Heart left ventricle (tissue), 16 donors: Measurements from ENCODE around the gene ZGLP1. TPM values are rescaled to one million over a fixed set of nuclear protein-coding genes. Genes with fewer than 3 reads are reported as not detected.

Experiments used
- ATAC-seq, 4 donors: fragments of 200-7000 bp; cut with Tn5 transposase; one replicate each; pipeline ENCODE4 v1.9.1; 2020 to 2022; ENCODE audit warnings: moderate library complexity in 4 of 4, mild to moderate bottlenecking in 3 of 4, moderate number of reproducible peaks in 1 of 4
- DNase-seq, 5 donors: peaks; one replicate each; pipeline ENCODE4 v3.0.0-alpha.2; 2020
- H3K27ac ChIP-seq, 12 donors: fragments of 200-600 bp; sonication (generic) in 4 of 12; one replicate each; pipeline versions ENCODE4 v1.5.0 to v1.8.0; 2016 to 2022; ENCODE audit warnings: mild to moderate bottlenecking in 2 of 12
- H3K27me3 ChIP-seq, 9 donors: fragments of 200-600 bp; sonication (generic) in 2 of 9; one replicate each; pipeline versions ENCODE4 v1.5.1 to v1.8.0; 2016 to 2022; ENCODE audit warnings: mild to moderate bottlenecking in 3 of 9
- H3K36me3 ChIP-seq, 9 donors: fragments of 200-600 bp; sonication (generic) in 2 of 9; one replicate each; pipeline versions ENCODE4 v1.5.0 to v1.8.0; 2018 to 2022; ENCODE audit warnings: mild to moderate bottlenecking in 2 of 9
- H3K4me1 ChIP-seq, 12 donors: fragments of 200-600 bp; sonication (generic) in 4 of 12; one replicate each; pipeline versions ENCODE4 v1.5.0 to v1.8.0; 2016 to 2022; ENCODE audit warnings: mild to moderate bottlenecking in 3 of 12
- H3K4me3 ChIP-seq, 12 donors: fragments of 200-600 bp; sonication (generic) in 4 of 12; one replicate each; pipeline versions ENCODE4 v1.5.0 to v1.8.0; 2017 to 2022; ENCODE audit warnings: mild to moderate bottlenecking in 9 of 12, moderate library complexity in 4 of 12
- H3K9me3 ChIP-seq, 12 donors: fragments of 200-600 bp; sonication (generic) in 4 of 12; one replicate each; pipeline versions ENCODE4 v1.5.0 to v1.8.0; 2016 to 2022; ENCODE audit warnings: mild to moderate bottlenecking in 1 of 12
- POLR2A ChIP-seq, 2 donors: fragments of 450-650 bp; IDR thresholded peaks; one replicate each; pipeline ENCODE4 v1.6.1; 2017; ENCODE audit warnings: antibody characterized with exemption in 2 of 2, mild to moderate bottlenecking in 2 of 2, moderate library complexity in 2 of 2
- WGBS, 4 donors: extraction: QIAGEN DNeasy Blood & Tissue Kit in 2 of 4; methylation state at CpG; one replicate each; pipeline versions ENCODE4 v1.1.5 to v1.1.7; 2013 to 2018; 5-methylcytosine and 5-hydroxymethylcytosine counted together
- intact Hi-C, 10 donors: fragments of 100-400 bp; cut with DNase I; formaldehyde crosslinking; loops; one replicate each; pipeline versions ENCODE4 v1.11.1 to v1.14.2; 2022
- polyA plus RNA-seq, 2 donors: library from polyadenylated mRNA; stranded (reverse); fragments of 200-250 nt; gene quantifications; one replicate each; pipeline ENCODE4 v1.2.3, GENCODE V29; 2013
- total RNA-seq, 9 donors: library from RNA; depleted of rRNA in 2 of 9; stranded (reverse); fragments of >200 nt in 2 of 9; fragmentation: NEBNext Ultra II Directional in 3 of 9; extraction: Animal tissue kit (Norgen Biotek cat#: 25700) in 3 of 9; gene quantifications; one replicate each; pipeline versions ENCODE4 v1.1.0 to v1.2.4, GENCODE V29; 2016 to 2023
- TF ChIP-seq, protein P1 (sequence below), 12 donors: fragments of 200-600 bp; sonication (generic) in 4 of 12; IDR thresholded peaks; one replicate each; pipeline versions ENCODE4 v1.5.0 to v1.8.0; 2018 to 2022; ENCODE audit warnings: antibody characterized with exemption in 12 of 12, mild to moderate bottlenecking in 5 of 12
- donor health status: ischemic (EF 13 %, LVEDD 7.1; RV severe dilation, severe dysfunction).
- donor health status: healthy with polysubstance abuse.
- donor health status: DM: no; HTN: yes; CAD: no.
- donor health status: DM: no; HTN: no; CAD: no.
- donor health status: ischemic (EF 25% LVEDD 6.9; RV normal size, moderate dysfunction).
- donor health status: ischemic (EF 25% LVEDD 5.7; RV mildly dilated, moderate dysfunction).
- donor health status: healthy.
- donor health status: DM: yes; HTN: yes; CAD: no.
- donor health status: ischemic (EF 35%, LVEDD 5.7; RV mildly dilated, moderate dysfunction).
- donor health status: nonischemic (EF 11% LVEDD 7.7; RV severe dilation, severe dysfunction).
- donor health status: DM: yes; HTN: yes; CAD: no.
- donor health status: PGD.
- donor health status: ischemic (EF 29% LVEDD 5.4; RV normal size, mild dysfunction).
- donor health status: nonischemic (EF 23%, LVEDD 6.1; RV moderate dilation, normal function).

ZGLP1 gene
- total and polyA plus RNA-seq, 11 donors, result 0.16 to 2.2 (median 1.1) TPM

DNA sequence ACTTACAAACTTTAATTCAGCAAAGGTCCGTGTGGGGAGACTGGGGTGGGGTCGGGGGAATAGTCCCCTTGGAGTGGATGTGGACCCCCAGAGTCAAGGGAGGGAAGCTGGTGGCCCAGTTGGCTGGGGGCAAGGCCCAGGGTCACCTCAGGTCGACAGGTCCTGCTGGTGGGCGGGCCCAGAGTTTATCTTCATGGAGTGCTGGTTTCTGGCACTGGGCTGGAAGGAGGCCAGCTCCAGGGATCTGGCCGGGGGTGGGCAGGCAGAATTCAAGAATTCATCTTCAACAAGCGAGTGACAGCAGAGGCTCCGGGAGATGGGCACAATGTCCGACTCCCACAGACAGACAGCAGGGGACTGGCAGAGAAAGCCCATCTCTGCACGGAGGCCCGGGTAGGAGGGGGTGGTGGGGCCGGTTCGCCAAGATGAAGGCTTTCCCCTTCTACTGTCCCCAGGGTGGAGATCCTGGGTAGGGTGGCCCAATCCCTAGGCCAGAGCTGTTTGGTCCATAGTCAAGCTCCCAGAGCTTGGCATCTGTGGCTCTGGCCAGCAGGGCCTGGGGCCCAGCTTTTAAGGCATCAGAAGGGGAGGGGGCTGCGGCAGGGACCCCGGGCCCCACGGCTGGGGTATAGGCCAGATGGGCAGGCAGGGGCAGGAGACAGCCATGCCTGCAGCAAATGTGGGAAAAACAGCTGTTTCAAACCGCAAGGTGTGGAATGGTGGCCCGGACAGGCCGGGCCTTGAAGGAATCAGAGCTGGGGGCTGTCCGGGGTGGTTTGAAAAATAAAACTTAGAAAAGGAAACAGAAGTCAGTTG is 6.8 kb upstream of the ZGLP1 start:
- peak overlapping the region in 10 of 12 donors; percentile 62 to 95 (median 82) for H3K4me3 ChIP-seq
- peaks cover 0 to 55% (median 47%) of the 10 kb centered on the region in 9 donors for H3K36me3 ChIP-seq
- DNase-seq (no peak), ATAC-seq (peak in 2 of 4 donors; percentile 17 to 29)
- peak overlapping the region in 6 of 12 donors; percentile 12 to 77 (median 64) for H3K27ac ChIP-seq
- WGBS, 4 donors, result 57 to 63% (median 60%) methylated on average over 14 to 19 of the region's 19 CpGs
- TF ChIP-seq POLR2A (IDR thresholded peaks at IDR 0.05), result no peak
- TF ChIP-seq, protein P1, sequence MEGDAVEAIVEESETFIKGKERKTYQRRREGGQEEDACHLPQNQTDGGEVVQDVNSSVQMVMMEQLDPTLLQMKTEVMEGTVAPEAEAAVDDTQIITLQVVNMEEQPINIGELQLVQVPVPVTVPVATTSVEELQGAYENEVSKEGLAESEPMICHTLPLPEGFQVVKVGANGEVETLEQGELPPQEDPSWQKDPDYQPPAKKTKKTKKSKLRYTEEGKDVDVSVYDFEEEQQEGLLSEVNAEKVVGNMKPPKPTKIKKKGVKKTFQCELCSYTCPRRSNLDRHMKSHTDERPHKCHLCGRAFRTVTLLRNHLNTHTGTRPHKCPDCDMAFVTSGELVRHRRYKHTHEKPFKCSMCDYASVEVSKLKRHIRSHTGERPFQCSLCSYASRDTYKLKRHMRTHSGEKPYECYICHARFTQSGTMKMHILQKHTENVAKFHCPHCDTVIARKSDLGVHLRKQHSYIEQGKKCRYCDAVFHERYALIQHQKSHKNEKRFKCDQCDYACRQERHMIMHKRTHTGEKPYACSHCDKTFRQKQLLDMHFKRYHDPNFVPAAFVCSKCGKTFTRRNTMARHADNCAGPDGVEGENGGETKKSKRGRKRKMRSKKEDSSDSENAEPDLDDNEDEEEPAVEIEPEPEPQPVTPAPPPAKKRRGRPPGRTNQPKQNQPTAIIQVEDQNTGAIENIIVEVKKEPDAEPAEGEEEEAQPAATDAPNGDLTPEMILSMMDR (IDR thresholded peaks at IDR 0.05), result no peak
- H3K4me1 ChIP-seq, result peaks cover 0 to 20% (median 13%) of the 10 kb centered on the region in 12 donors
- intact Hi-C loops, result loop anchor here in 2 of 10 donors (2.0 to 5.0 kb wide), 2 partner anchors 16 to 46 kb away; partner anchors contain the start of gene RAVER1 (in 1 of the 2)
- no peaks in the 10 kb centered on the region for H3K27me3 ChIP-seq
- H3K9me3 ChIP-seq, result no peaks in the 10 kb centered on the region

DNA sequence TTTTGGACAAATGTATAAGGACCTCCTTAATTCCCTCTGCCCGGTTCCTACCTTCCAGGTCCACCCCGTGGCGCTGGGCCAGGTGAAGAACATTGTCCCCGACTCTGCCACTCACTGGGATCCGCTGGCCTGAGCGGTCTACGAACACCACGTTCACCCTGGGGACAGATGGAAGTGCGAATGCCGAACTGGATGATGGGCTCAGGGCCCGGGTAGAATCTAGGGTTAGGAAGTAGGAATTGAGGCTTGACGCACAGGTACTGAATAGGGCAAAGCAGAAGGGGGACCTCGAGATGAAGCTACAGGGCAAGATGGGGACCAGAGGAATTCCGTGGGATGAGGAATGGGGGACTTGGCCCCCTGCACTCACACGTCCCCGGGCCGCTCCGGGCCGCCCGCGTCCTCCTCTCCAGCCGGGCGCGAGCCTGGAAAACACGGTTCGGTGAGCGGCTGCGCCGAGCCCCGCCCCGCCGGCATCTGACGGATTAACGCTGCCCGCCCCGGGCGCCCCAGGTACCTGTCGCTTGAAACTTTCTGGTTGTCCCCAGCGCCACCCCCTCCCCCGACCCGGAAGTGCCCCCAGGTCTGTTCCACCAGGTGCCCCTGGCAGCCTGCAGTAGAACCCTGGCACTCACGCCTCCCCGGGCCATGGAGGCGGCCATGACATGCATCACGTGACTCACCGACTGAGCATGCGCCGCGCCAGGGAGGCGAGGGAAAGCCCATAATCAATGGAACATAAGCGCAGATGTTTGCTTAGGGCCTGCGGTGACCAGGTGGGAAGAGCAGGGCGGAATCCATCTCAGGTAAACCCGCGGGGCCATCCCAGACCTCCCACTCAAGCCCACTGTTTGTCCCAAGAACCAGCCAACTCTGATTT is 6.0 kb upstream of the ZGLP1 start, which contains the start of gene FDX2:
Gene FDX2, minus strand, starts transcription at position 681 of the 880 bp plus-strand sequence. Its CDS starts 19 bp downstream, at position 662.
- H3K4me1 ChIP-seq, result peaks cover 0 to 20% (median 13%) of the 10 kb centered on the region in 12 donors
- peak within 1 kb of the TSS in 11 of 12 donors; percentile 12 to 77 (median 46) for H3K27ac ChIP-seq
- WGBS, 4 donors, result 1 to 2% (median 1%) methylated on average over 42 to 55 of the region's 55 CpGs
- H3K27me3 ChIP-seq, result no peaks in the 10 kb centered on the region
- peak within 1 kb of the TSS; percentile 52 to 95 (median 80) for H3K4me3 ChIP-seq
- H3K9me3 ChIP-seq, result no peaks in the 10 kb centered on the region
- ATAC-seq, result peak; percentile 82 to 95 (median 92)
- intact Hi-C loops, result loop anchor here in 2 of 10 donors (2.0 to 5.0 kb wide), 2 partner anchors 17 to 47 kb away; partner anchors contain the start of gene RAVER1 (in 1 of the 2)
- DNase-seq, result peak; percentile 84 to 94 (median 90)
- TF ChIP-seq, protein P1 (IDR thresholded peaks at IDR 0.05), result no peak
- peak in 1 of 2 donors; percentile 18 for TF ChIP-seq POLR2A (IDR thresholded peaks at IDR 0.05)
- H3K36me3 ChIP-seq, result peaks cover 0 to 50% (median 38%) of the 10 kb centered on the region in 9 donors

DNA sequence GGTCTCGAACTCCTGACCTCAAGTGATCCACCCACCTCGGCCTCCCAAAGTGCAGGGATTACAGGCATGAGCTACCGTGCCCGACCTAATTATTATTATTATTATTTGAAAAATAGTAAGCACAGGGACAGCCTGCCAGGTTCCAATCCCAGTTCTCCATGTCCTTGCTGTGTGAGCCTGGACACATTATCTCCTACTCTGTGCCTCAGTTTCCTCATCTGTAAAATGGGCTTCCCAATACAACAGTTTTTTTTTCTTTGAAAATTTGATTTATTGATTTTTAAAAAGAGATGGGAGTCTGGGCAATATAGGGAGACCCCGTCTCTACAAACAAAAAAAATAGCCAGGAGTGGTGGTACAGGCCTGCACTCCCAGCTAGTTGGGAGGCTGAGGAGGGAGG is 3.3 kb downstream of the ZGLP1 start:
- Histone ChIP-seq H3K4me1 (peaks cover 0 to 16% (median 0%) of the 10 kb centered on the region in 12 donors), H3K27ac (no peak overlapping the region), H3K9me3 (no peaks in the 10 kb centered on the region), H3K36me3 (peaks cover 0 to 8% (median 4%) of the 10 kb centered on the region in 9 donors), H3K4me3 (no peak overlapping the region), H3K27me3 (peaks cover 0 to 4% (median 0%) of the 10 kb centered on the region in 9 donors)
- WGBS, 4 donors, result 94 to 97% (median 95%) methylated on average over 5 of the region's 5 CpGs
- DNase-seq (no peak), ATAC-seq (no peak)
- intact Hi-C loops, result no loop called here
- no peak for TF ChIP-seq POLR2A (IDR thresholded peaks at IDR 0.05)
- TF ChIP-seq, protein P1 (IDR thresholded peaks at IDR 0.05), result no peak
